Vagina (tissue), 2 donors: ENCODE results near the gene PDHA1.

Experiments
- POLR2A ChIP-seq, 2 donors: fragments of 450-650 bp; IDR thresholded peaks; one replicate each; pipeline ENCODE4 v1.6.1; 2017; ENCODE audit warnings: antibody characterized with exemption in 2 of 2, mild to moderate bottlenecking in 2 of 2, moderate library complexity in 2 of 2
- POLR2AphosphoS5 ChIP-seq, 2 donors: sonication (generic); formaldehyde crosslinking; IDR thresholded peaks; one replicate each; pipeline ENCODE4 v1.9.0; 2017; ENCODE audit warnings: antibody characterized with exemption in 2 of 2, mild to moderate bottlenecking in 2 of 2, low read depth in 1 of 2; ENCODE audit not compliant: insufficient read depth in 1 of 2
- TF ChIP-seq, protein P1 (sequence below), 3 experiments: fragments of 450-650 bp in 2 of 3; fragments of 200-600 bp in 1 of 3; sonication (generic) in 1 of 3; IDR thresholded peaks; one replicate each; pipeline ENCODE4 v1.5.1; 2017 to 2019; ENCODE audit warnings: antibody characterized with exemption in 3 of 3, mild to moderate bottlenecking in 2 of 3, moderate library complexity in 2 of 3

GRCh38 chrX:19350941-19351384, 7.2 kb downstream of the PDHA1 start:
- TF ChIP-seq, protein P1, sequence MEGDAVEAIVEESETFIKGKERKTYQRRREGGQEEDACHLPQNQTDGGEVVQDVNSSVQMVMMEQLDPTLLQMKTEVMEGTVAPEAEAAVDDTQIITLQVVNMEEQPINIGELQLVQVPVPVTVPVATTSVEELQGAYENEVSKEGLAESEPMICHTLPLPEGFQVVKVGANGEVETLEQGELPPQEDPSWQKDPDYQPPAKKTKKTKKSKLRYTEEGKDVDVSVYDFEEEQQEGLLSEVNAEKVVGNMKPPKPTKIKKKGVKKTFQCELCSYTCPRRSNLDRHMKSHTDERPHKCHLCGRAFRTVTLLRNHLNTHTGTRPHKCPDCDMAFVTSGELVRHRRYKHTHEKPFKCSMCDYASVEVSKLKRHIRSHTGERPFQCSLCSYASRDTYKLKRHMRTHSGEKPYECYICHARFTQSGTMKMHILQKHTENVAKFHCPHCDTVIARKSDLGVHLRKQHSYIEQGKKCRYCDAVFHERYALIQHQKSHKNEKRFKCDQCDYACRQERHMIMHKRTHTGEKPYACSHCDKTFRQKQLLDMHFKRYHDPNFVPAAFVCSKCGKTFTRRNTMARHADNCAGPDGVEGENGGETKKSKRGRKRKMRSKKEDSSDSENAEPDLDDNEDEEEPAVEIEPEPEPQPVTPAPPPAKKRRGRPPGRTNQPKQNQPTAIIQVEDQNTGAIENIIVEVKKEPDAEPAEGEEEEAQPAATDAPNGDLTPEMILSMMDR (IDR thresholded peaks at IDR 0.05), result no peak
- no peak for TF ChIP-seq POLR2A (IDR thresholded peaks at IDR 0.05)
- TF ChIP-seq POLR2AphosphoS5 (IDR thresholded peaks at IDR 0.05; ENCODE audit: insufficient read depth in 1 of 2, low read depth in 1 of 2), result no peak
